Panc1 (cell line): ENCODE data around the gene MAPK11. TPM values are rescaled to one million over a fixed set of nuclear protein-coding genes. Genes with fewer than 3 reads are reported as not detected.

ENCODE experiments used
- ATAC-seq: fragments of 200-7000 bp; cut with Tn5 transposase; 2 replicates; pipeline ENCODE4 v1.9.1; 2020; ENCODE audit warnings: mild to moderate bottlenecking, moderate library complexity
- BruUV-seq: library from RNA; stranded (reverse); fragments of 400-500 nt; replicated peaks from 2 replicates; lab custom pipeline; 2021; lab: Mats Ljungman, UMichigan
- CTCF ChIA-PET: fragments of 300-600 bp; sonication (Branson Sonifier 250); formaldehyde crosslinking; loops from one replicate; lab custom pipeline; 2022; ENCODE audit warnings: antibody characterized with exemption; lab: Charles Lee
- POLR2A ChIA-PET: fragments of 300-600 bp; sonication (Branson Sonifier 250); formaldehyde crosslinking; loops from one replicate; lab custom pipeline; 2022; ENCODE audit warnings: antibody characterized with exemption; lab: Charles Lee
- DNase-seq: peaks from one replicate; pipeline ENCODE4 v3.0.0-alpha.2; 2010; ENCODE audit warnings: low read depth, low spot score
- H3K27ac ChIP-seq: 2 replicates; pipeline ENCODE4 v1.5.1; 2011; ENCODE audit warnings: mild to moderate bottlenecking, low read length, inconsistent platforms
- H3K27me3 ChIP-seq: fragments of 200-500 bp; sonication (Bioruptor generic); 2 replicates; pipeline ENCODE4 v1.6.0; 2014; ENCODE audit warnings: low read length, inconsistent platforms; ENCODE audit not compliant: control insufficient read depth, insufficient read depth
- H3K36me3 ChIP-seq: fragments of 200-500 bp; sonication (Bioruptor generic); 2 replicates; pipeline ENCODE4 v1.5.1; 2014; ENCODE audit warnings: inconsistent platforms, mild to moderate bottlenecking, low read length, moderate library complexity; ENCODE audit not compliant: control insufficient read depth, insufficient read depth
- H3K4me1 ChIP-seq: 2 replicates; pipeline ENCODE4 v1.5.1; 2011; ENCODE audit warnings: inconsistent platforms, mild to moderate bottlenecking, low read length, moderate library complexity; ENCODE audit not compliant: control insufficient read depth, insufficient read depth
- H3K4me3 ChIP-seq, 2 experiments: 2 replicates each; pipeline ENCODE4 v1.5.1; 2011 to 2012; ENCODE audit warnings: low read depth in 2 of 2, low read length in 2 of 2, mild to moderate bottlenecking in 2 of 2, inconsistent platforms in 1 of 2, moderate library complexity in 1 of 2
- H3K9me3 ChIP-seq: fragments of 200-500 bp; sonication (Bioruptor generic); 2 replicates; pipeline ENCODE4 v1.5.1; 2014; ENCODE audit warnings: low read depth, mild to moderate bottlenecking, inconsistent platforms, low read length, moderate library complexity; ENCODE audit not compliant: control insufficient read depth, insufficient read depth
- CTCF ChIP-seq: fragments of 450-650 bp; IDR thresholded peaks from 2 replicates; pipeline ENCODE4 v1.5.1; 2017; ENCODE audit warnings: mild to moderate bottlenecking
- POLR2AphosphoS5 ChIP-seq: IDR thresholded peaks from 2 replicates; pipeline ENCODE4 v1.6.1; 2012; ENCODE audit warnings: mild to moderate bottlenecking, low read depth, low read length, moderate library complexity
- REST ChIP-seq, 2 experiments: IDR thresholded peaks; 2 replicates each; pipeline ENCODE4 v1.6.1; 2011 to 2012; ENCODE audit warnings: low read depth in 2 of 2, control low read depth in 1 of 2, low read length in 1 of 2, mild to moderate bottlenecking in 1 of 2, moderate library complexity in 1 of 2; ENCODE audit not compliant: insufficient read depth in 1 of 2
- SIN3A ChIP-seq: IDR thresholded peaks from 2 replicates; pipeline ENCODE4 v1.6.1; 2012; ENCODE audit warnings: low read depth, mild to moderate bottlenecking, low read length, moderate library complexity, borderline replicate concordance; ENCODE audit not compliant: insufficient read depth
- TCF7L2 ChIP-seq: IDR thresholded peaks from 2 replicates; pipeline ENCODE4 v1.6.1; 2011; ENCODE audit warnings: mild to moderate bottlenecking, low read depth, low read length, inconsistent platforms
- in situ Hi-C: cut with HindIII; loops from 2 replicates; pipeline ENCODE4 v1.10.0; 2016; ENCODE audit warnings: low sequenced_read_pairs, low pct_unique_long_range_greater_than_20kb
- intact Hi-C: fragments of 100-400 bp; cut with micrococcal nuclease; formaldehyde crosslinking; loops from one replicate; pipeline ENCODE4 v1.10.0; 2022; ENCODE audit not compliant: unreplicated experiment
- total RNA-seq: library from RNA; stranded (reverse); gene quantifications from one replicate; pipeline ENCODE4 v1.2.1, GENCODE V29; 2021; ENCODE audit not compliant: unreplicated experiment

MAPK11 gene
- total RNA-seq, 1 experiment from 2014 or later, result 77.7 TPM

- no peak for ATAC-seq
- POLR2A ChIA-PET, result no interaction called here
- TF ChIP-seq SIN3A, result no peak
- TF ChIP-seq REST (IDR thresholded peaks at IDR 0.05; ENCODE audit: insufficient read depth in 1 of 2, low read depth in 2 of 2, low read length in 1 of 2), result no peak
- TF ChIP-seq CTCF, result no peak
- TF ChIP-seq TCF7L2, result no peak
- TF ChIP-seq POLR2AphosphoS5, result no peak
- peaks cover 27% of the 10 kb centered on the region for H3K4me1 ChIP-seq
- no peak overlapping the region for H3K4me3 ChIP-seq
- in situ Hi-C loops (no loop called here), intact Hi-C loops (no loop called here)
- H3K9me3 ChIP-seq, result no peaks in the 10 kb centered on the region
- no peak overlapping the region for H3K27ac ChIP-seq
- no peaks in the 10 kb centered on the region for H3K27me3 ChIP-seq
- DNase-seq, result no peak
- CTCF ChIA-PET, result no interaction called here
- no peaks in the 10 kb centered on the region for H3K36me3 ChIP-seq
- no TSS peak for BruUV-seq
Measured at GRCh38 chr22:50313021-50313420, 42.8 kb upstream of the MAPK11 start.

- no peaks in the 10 kb centered on the region for H3K36me3 ChIP-seq
- H3K9me3 ChIP-seq, result no peaks in the 10 kb centered on the region
- no peak overlapping the region for H3K27ac ChIP-seq
- H3K27me3 ChIP-seq, result no peaks in the 10 kb centered on the region
- no TSS peak for BruUV-seq
- peaks cover 29% of the 10 kb centered on the region for H3K4me1 ChIP-seq
- CTCF ChIA-PET, result no interaction called here
- intact Hi-C loops, result no loop called here
- POLR2A ChIA-PET, result no interaction called here
- TF ChIP-seq POLR2AphosphoS5, result no peak
- TF ChIP-seq SIN3A, result no peak
- no peak for TF ChIP-seq TCF7L2
- TF ChIP-seq REST (IDR thresholded peaks at IDR 0.05; ENCODE audit: insufficient read depth in 1 of 2, low read depth in 2 of 2, low read length in 1 of 2), result no peak
- TF ChIP-seq CTCF, result no peak
- H3K4me3 ChIP-seq, result no peak overlapping the region
- DNase-seq (no peak), ATAC-seq (no peak)
- in situ Hi-C loops, result no loop called here
Measured at GRCh38 chr22:50312371-50312770, 42.2 kb upstream of the MAPK11 start.
